Loucy (cell line): ENCODE measurements around the gene MMRN1.

Experiments used
- CTCF ChIP-seq: fragments of 200-600 bp; sonication (generic); conservative IDR thresholded peaks from 2 replicates; pipeline ENCODE4 v1.5.1; 2014; ENCODE audit warnings: mild to moderate bottlenecking, antibody characterized with exemption, low read length
- EZH2phosphoT487 ChIP-seq: fragments of 200-600 bp; IDR thresholded peaks from 2 replicates; pipeline ENCODE4 v1.6.1; 2018; ENCODE audit warnings: antibody characterized with exemption, mild to moderate bottlenecking, moderate library complexity, borderline replicate concordance

DNA sequence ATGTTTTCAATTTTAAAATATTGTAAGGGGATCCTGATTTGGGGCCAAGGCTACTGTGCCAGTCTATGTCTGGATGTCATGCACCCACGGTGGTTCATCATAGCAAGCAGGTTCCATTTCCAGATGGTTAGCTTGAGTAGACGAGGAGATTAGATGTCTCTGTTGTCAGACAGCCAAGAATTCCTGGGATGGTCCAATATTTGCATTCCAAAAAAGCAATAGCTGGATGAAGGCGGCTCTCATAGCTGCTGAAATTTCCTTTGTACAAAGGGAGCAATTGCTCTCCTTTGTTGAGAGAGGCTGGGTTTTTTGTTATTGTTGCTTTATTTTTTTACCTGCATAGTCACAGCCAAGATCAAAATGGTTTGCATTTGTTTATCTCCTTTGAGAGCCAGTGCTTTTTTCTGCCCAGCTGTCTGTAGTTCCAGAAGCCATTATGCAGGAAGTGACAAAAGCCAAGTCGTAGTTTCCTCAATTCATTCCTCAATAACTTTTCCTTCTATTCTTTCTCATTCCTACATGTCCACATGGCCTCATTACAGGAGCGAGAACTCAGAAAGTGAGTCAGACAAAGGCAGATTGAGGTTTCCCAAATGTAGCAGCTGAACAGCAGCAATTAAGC is 107.9 kb downstream of the MMRN1 start:
- TF ChIP-seq CTCF (no peak), EZH2phosphoT487 (no peak)
